ENCODE measurements around the gene TRIM3.

DNA sequence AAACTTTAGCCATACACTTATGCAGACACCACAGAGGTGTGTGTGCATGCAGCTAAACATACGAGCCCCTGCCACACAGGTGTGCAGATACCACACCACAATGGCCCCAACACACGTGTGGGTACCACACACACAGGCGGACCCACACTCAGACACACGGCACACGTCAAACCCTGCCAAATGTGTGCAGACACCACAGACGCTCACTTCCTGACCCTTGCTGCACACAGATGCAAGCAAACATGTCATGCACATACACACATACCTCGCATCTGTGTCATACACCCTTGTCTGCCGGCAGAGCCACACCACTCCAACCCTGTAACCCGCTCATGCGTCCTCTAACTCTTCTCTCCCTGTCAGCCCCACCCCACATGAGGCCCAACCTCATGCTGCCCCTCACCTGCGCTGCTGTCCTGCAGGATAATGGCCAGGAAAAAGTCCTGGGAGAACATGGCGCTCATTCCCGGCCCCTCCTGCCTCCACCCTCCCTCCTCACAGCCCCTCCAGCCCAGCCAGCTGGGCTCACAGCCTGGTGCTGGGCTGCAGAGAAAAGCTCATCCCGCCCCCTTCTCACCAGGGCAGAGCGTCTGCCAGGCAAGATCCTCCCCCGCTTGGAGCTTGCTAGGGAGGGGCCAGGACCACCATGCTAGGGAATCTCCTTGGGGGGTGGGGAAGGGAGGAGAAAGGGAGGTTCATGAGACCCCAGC is 69.2 kb downstream of the TRIM3 start:
- TF ChIP-seq CTCF (IDR thresholded peaks at IDR 0.05) (no peak), POLR2A (IDR thresholded peaks at IDR 0.05) (no peak)
